ENCODE results near the gene CEP89. TPM values are rescaled to one million over a fixed set of nuclear protein-coding genes. Genes with fewer than 3 reads are reported as not detected.

The CEP89 gene
- total and polyA plus RNA-seq, 7 experiments from 2014 or later, result 7.4 to 22.4 (median 12.4) TPM

DNA sequence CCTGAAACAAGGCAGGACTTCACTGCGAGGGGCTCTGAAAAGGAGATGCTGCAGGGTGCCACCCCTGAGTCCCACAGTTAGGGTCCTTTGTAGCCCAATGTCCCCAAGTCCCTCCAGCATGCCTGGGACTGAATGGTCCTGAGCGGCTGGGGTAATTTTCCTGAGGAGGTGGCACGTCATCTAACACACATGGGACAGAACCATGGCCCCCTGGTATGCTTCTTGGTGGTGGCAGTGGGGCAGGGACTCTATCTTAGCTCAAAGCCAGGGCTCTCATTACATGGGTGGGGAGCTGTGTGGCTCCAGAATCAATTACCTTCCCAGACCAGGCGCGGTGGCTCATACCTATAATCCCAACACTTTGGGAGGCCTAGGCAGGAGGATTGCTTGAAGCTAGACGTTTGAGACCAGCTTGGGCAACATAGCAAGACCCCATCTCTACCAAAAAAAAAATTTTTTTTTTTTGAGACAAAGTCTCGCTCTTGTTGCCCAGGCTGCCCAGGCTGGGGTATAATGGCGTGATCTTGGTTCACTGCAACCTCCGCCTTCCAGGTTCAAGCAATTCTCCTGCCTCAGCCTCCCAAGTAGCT, 94.3 kb downstream of the CEP89 start:
- intact Hi-C loops (cut with micrococcal nuclease), result no loop called here
- ATAC-seq, result no peak
- peaks cover 0 to 4% (median 0%) of the 10 kb centered on the region in 7 donors for H3K4me1 Mint-ChIP-seq
- DNase-seq, result no peak
- no peak overlapping the region for H3K4me3 ChIP-seq (ENCODE audit: low read length)
- H3K9me3 ChIP-seq (ENCODE audit: control insufficient read depth in 2 of 3, low read length in 3 of 3), result no peaks in the 10 kb centered on the region
- no peaks in the 10 kb centered on the region for H3K4me1 ChIP-seq (ENCODE audit: control insufficient read depth in 2 of 2, insufficient read depth in 2 of 2, low read length in 2 of 2)
- H3K36me3 Mint-ChIP-seq, result peaks cover 0 to 24% (median 6%) of the 10 kb centered on the region in 5 donors
- H3K27me3 Mint-ChIP-seq, result no peaks in the 10 kb centered on the region
- H3K36me3 ChIP-seq (ENCODE audit: control insufficient read depth in 2 of 3, insufficient read depth in 3 of 3, low read length in 3 of 3), result no peaks in the 10 kb centered on the region
- H3K27ac ChIP-seq (ENCODE audit: low read depth, low read length), result no peak overlapping the region
- no peak overlapping the region for H3K4me3 Mint-ChIP-seq
- H3K27me3 ChIP-seq (ENCODE audit: control insufficient read depth in 2 of 2, insufficient read depth in 2 of 2, low read length in 2 of 2), result no peaks in the 10 kb centered on the region
- H3K9me3 Mint-ChIP-seq, result no peaks in the 10 kb centered on the region
- peak overlapping the region in 1 of 9 donors; percentile 37 for H3K27ac Mint-ChIP-seq
- ChIA-PET CTCF (no interaction called here), POLR2A (no interaction called here)

DNA sequence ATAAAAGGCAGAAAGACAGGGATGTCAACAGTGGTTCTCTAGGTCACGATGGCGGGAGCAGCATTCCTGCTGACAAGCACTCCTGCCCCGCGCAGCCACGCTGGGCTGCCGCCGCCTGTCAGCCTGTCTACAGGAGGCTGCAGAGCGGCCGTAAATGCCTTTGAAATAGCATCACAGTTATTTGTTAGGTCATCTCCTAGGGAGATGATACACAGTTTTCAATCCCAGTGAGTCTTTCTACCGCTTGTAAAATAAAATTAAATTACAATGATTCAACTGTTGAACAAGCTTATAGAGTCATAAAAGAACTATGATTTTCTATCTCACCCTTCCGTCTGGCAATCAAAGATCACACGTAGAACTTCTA, 94.9 kb downstream of the CEP89 start:
- H3K9me3 Mint-ChIP-seq, result no peaks in the 10 kb centered on the region
- ATAC-seq (no peak), DNase-seq (no peak)
- Histone ChIP-seq H3K4me1 (ENCODE audit: control insufficient read depth in 2 of 2, insufficient read depth in 2 of 2, low read length in 2 of 2) (no peaks in the 10 kb centered on the region), H3K4me3 (ENCODE audit: low read length) (no peak overlapping the region), H3K9me3 (ENCODE audit: control insufficient read depth in 2 of 3, low read length in 3 of 3) (no peaks in the 10 kb centered on the region), H3K27me3 (ENCODE audit: control insufficient read depth in 2 of 2, insufficient read depth in 2 of 2, low read length in 2 of 2) (no peaks in the 10 kb centered on the region), H3K36me3 (ENCODE audit: control insufficient read depth in 2 of 3, insufficient read depth in 3 of 3, low read length in 3 of 3) (no peaks in the 10 kb centered on the region), H3K27ac (ENCODE audit: low read depth, low read length) (no peak overlapping the region)
- H3K27ac Mint-ChIP-seq, result peak overlapping the region in 1 of 9 donors; percentile 28
- peaks cover 0 to 24% (median 6%) of the 10 kb centered on the region in 5 donors for H3K36me3 Mint-ChIP-seq
- ChIA-PET POLR2A (no interaction called here), CTCF (no interaction called here)
- no peak overlapping the region for H3K4me3 Mint-ChIP-seq
- intact Hi-C loops (cut with micrococcal nuclease), result no loop called here
- H3K27me3 Mint-ChIP-seq, result no peaks in the 10 kb centered on the region
- peaks cover 0 to 4% (median 0%) of the 10 kb centered on the region in 7 donors for H3K4me1 Mint-ChIP-seq

DNA sequence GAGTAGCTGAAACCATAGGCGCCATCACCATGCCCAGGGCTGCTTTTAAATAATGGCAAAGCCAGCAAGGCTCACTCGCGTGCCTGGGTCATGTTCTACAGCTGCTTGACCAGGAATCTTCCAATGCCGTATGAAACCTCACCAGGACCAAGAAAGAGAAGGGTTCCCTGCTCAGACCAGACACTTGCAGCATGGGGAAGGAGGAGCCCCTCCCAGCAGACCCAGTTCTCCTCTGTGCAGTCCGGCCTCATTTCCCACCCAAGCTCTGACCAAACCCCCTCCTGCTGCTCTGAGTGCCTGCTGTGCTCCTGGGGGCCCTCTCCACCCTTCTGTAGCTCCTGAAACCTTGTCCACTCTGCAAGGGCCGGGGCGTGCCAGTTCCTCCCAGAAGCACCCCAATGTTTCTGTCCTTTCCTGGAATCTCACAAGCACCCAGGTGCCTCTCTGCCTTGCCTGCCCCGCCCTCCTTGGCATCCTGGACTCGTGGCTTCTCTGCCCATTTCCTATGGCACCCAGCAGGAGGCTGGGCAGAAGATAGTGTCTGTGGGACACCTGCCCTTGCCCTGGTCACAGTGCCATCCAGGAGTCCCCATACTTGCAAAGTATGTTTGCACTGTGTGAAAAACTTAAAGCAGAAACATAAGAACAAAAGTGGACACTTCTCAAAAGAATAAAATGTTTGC, 95.4 kb downstream of the CEP89 start:
- Mint-ChIP-seq H3K27me3 (no peaks in the 10 kb centered on the region), H3K36me3 (peaks cover 0 to 24% (median 6%) of the 10 kb centered on the region in 5 donors), H3K9me3 (no peaks in the 10 kb centered on the region), H3K4me1 (peaks cover 0 to 4% (median 0%) of the 10 kb centered on the region in 7 donors), H3K27ac (peak overlapping the region in 3 of 9 donors; percentile 12 to 28 (median 13)), H3K4me3 (no peak overlapping the region)
- POLR2A ChIA-PET, result no interaction called here
- Histone ChIP-seq H3K27me3 (ENCODE audit: control insufficient read depth in 2 of 2, insufficient read depth in 2 of 2, low read length in 2 of 2) (no peaks in the 10 kb centered on the region), H3K9me3 (ENCODE audit: control insufficient read depth in 2 of 3, low read length in 3 of 3) (no peaks in the 10 kb centered on the region), H3K4me3 (ENCODE audit: low read length) (no peak overlapping the region), H3K36me3 (ENCODE audit: control insufficient read depth in 2 of 3, insufficient read depth in 3 of 3, low read length in 3 of 3) (no peaks in the 10 kb centered on the region), H3K4me1 (ENCODE audit: control insufficient read depth in 2 of 2, insufficient read depth in 2 of 2, low read length in 2 of 2) (no peaks in the 10 kb centered on the region), H3K27ac (ENCODE audit: low read depth, low read length) (no peak overlapping the region)
- intact Hi-C loops (cut with micrococcal nuclease), result no loop called here
- ATAC-seq, result no peak
- CTCF ChIA-PET, result no interaction called here
- DNase-seq, result no peak

DNA sequence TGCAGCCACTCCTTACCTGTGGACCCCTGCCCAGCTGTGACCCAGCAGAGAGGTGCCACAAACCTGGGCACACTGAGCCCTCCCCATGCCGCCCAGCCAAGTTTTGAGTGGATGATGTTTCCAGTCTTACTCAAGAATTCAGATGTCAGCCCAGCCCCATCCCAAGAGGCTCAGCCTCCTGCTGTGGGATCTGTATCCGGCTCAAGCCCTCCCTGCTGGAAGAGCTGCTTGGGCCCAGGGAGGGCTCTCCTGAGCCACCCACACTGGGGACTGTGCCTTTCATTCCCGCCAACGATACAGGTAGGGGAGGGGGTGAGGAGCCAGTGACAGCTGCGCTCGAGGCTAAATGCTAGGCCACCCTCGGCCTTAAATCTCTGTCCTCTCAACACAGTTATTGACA, 96.3 kb downstream of the CEP89 start:
- Histone ChIP-seq H3K4me3 (ENCODE audit: low read length) (no peak overlapping the region), H3K27me3 (ENCODE audit: control insufficient read depth in 2 of 2, insufficient read depth in 2 of 2, low read length in 2 of 2) (no peaks in the 10 kb centered on the region), H3K4me1 (ENCODE audit: control insufficient read depth in 2 of 2, insufficient read depth in 2 of 2, low read length in 2 of 2) (no peaks in the 10 kb centered on the region), H3K9me3 (ENCODE audit: control insufficient read depth in 2 of 3, low read length in 3 of 3) (no peaks in the 10 kb centered on the region), H3K36me3 (ENCODE audit: control insufficient read depth in 2 of 3, insufficient read depth in 3 of 3, low read length in 3 of 3) (no peaks in the 10 kb centered on the region), H3K27ac (ENCODE audit: low read depth, low read length) (no peak overlapping the region)
- ChIA-PET POLR2A (no interaction called here), CTCF (no interaction called here)
- no peaks in the 10 kb centered on the region for H3K9me3 Mint-ChIP-seq
- H3K36me3 Mint-ChIP-seq, result peaks cover 0 to 24% (median 6%) of the 10 kb centered on the region in 5 donors
- ATAC-seq, result no peak
- H3K27ac Mint-ChIP-seq, result peak overlapping the region in 1 of 9 donors; percentile 30
- H3K4me3 Mint-ChIP-seq, result no peak overlapping the region
- peaks cover 0 to 3% (median 0%) of the 10 kb centered on the region in 7 donors for H3K4me1 Mint-ChIP-seq
- no peaks in the 10 kb centered on the region for H3K27me3 Mint-ChIP-seq
- DNase-seq, result no peak
- intact Hi-C loops (cut with micrococcal nuclease), result no loop called here

DNA sequence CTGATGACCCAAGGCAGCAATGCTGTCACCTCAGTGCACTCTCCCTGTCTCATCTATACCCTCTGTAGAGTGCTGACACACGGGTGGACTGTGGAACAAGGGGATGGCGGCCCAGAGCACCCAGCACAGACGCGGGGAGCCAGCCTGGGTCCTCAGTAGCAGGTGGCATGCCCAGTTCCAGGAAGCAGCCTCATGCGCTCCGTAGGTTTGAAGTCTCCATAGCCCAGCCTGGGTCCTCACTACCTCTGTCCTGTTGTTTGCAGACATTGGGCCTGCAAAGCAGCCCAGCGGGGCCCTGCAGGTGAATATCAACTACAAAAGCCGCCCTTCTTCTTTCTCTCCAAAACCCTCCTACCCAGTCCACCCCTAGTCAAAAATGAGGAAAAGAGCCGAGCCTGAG, 97.2 kb downstream of the CEP89 start:
- no peaks in the 10 kb centered on the region for H3K4me1 ChIP-seq (ENCODE audit: control insufficient read depth in 2 of 2, insufficient read depth in 2 of 2, low read length in 2 of 2)
- ChIA-PET CTCF (no interaction called here), POLR2A (no interaction called here)
- Mint-ChIP-seq H3K4me1 (peaks cover 0 to 3% (median 0%) of the 10 kb centered on the region in 7 donors), H3K4me3 (no peak overlapping the region), H3K36me3 (peaks cover 0 to 23% (median 6%) of the 10 kb centered on the region in 5 donors), H3K27me3 (no peaks in the 10 kb centered on the region), H3K27ac (no peak overlapping the region), H3K9me3 (no peaks in the 10 kb centered on the region)
- intact Hi-C loops (cut with micrococcal nuclease), result no loop called here
- no peak for ATAC-seq
- no peaks in the 10 kb centered on the region for H3K36me3 ChIP-seq (ENCODE audit: control insufficient read depth in 2 of 3, insufficient read depth in 3 of 3, low read length in 3 of 3)
- no peak overlapping the region for H3K4me3 ChIP-seq (ENCODE audit: low read length)
- no peak for DNase-seq
- H3K27ac ChIP-seq (ENCODE audit: low read depth, low read length), result no peak overlapping the region
- no peaks in the 10 kb centered on the region for H3K9me3 ChIP-seq (ENCODE audit: control insufficient read depth in 2 of 3, low read length in 3 of 3)
- H3K27me3 ChIP-seq (ENCODE audit: control insufficient read depth in 2 of 2, insufficient read depth in 2 of 2, low read length in 2 of 2), result no peaks in the 10 kb centered on the region

DNA sequence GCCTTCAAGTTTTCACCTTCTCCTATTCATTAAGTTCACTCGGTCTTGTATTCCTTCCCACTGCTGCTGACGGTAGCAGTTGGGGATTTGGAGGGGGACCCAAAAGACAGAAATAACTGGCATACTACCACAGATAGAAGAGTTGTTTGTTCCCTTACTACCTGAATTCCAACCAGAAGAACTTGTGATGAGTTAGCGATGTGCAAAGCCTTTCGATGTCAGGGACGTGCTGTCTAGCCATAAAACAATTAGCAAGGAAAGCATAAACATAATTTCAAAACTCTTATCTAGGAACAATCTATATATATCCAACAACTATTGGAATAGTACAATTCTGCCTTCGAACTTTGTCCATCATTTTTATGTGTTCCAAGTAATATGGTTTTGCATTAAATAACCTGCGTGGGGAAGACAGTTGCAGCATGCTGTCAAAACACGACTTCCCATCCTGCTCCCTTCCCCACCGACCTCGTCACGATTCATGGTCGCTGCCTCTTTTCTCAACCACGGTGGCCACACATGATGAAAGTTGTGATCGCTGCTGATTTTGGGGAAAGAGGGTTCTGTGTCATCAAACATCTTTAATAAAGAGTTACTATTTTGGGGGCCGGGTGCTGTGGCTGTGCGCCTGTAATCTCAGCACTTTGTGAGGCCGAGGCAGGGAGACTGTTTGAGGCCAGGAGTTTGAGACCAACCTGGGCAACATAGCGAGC, 98.4 kb downstream of the CEP89 start:
- POLR2A ChIA-PET, result no interaction called here
- Histone ChIP-seq H3K4me3 (ENCODE audit: low read length) (no peak overlapping the region), H3K36me3 (ENCODE audit: control insufficient read depth in 2 of 3, insufficient read depth in 3 of 3, low read length in 3 of 3) (no peaks in the 10 kb centered on the region), H3K27me3 (ENCODE audit: control insufficient read depth in 2 of 2, insufficient read depth in 2 of 2, low read length in 2 of 2) (no peaks in the 10 kb centered on the region), H3K27ac (ENCODE audit: low read depth, low read length) (no peak overlapping the region), H3K9me3 (ENCODE audit: control insufficient read depth in 2 of 3, low read length in 3 of 3) (no peaks in the 10 kb centered on the region), H3K4me1 (ENCODE audit: control insufficient read depth in 2 of 2, insufficient read depth in 2 of 2, low read length in 2 of 2) (no peaks in the 10 kb centered on the region)
- Mint-ChIP-seq H3K4me1 (peaks cover 0 to 3% (median 0%) of the 10 kb centered on the region in 7 donors), H3K4me3 (no peak overlapping the region), H3K36me3 (peaks cover 0 to 13% (median 5%) of the 10 kb centered on the region in 5 donors), H3K27ac (no peak overlapping the region), H3K9me3 (no peaks in the 10 kb centered on the region), H3K27me3 (no peaks in the 10 kb centered on the region)
- DNase-seq (no peak), ATAC-seq (no peak)
- CTCF ChIA-PET, result no interaction called here
- intact Hi-C loops (cut with micrococcal nuclease), result no loop called here

Measured in naive thymus-derived CD4-positive, alpha-beta T cell (primary cell).